ENCODE measurements around the gene POLR3A. TPM values are rescaled to one million over a fixed set of nuclear protein-coding genes. Genes with fewer than 3 reads are reported as not detected.

Gene POLR3A
- polyA plus RNA-seq, 1 donor from 2014 or later: 15.6 TPM

DNA sequence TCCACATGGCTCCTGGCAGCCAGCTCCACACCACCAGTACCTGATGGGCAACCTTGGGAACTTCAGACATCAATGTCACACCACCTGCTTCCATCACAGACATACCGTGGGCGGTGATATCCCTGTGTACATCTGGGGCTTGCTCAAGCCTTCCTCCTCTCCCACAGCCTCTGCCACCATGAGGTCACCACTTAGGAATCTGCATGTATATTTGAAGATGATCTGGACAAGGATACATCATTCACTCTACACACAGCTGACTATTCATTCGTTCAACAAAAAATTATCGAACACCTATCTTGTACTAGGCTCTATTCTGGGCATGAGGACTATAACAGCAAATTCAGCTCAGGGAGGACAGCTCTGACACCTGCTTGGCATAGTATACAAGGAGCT is 109.6 kb downstream of the POLR3A start:
- no peaks in the 10 kb centered on the region for H3F3A ChIP-seq (ENCODE audit: insufficient read depth, low read length, poor library complexity, severe bottlenecking)
- no peak overlapping the region for H3K27ac ChIP-seq (ENCODE audit: low read length)
- H3K4me2 ChIP-seq (ENCODE audit: low read length): no peak overlapping the region
- peaks cover 93% of the 10 kb centered on the region for H3K79me2 ChIP-seq (replicated peaks; ENCODE audit: insufficient read depth, low read length)
- no peak overlapping the region for H2AFZ ChIP-seq (ENCODE audit: low read depth, low read length)
- H3K36me3 ChIP-seq (ENCODE audit: insufficient read depth, low read length): no peaks in the 10 kb centered on the region
- H3K27me3 ChIP-seq (ENCODE audit: insufficient read depth, low read depth, low read length): no peaks in the 10 kb centered on the region
- H3K4me3 ChIP-seq (ENCODE audit: low read length): no peak overlapping the region
- no peak overlapping the region for H3K9ac ChIP-seq (ENCODE audit: low read length)
- TF ChIP-seq TAF1 (IDR thresholded peaks at IDR 0.05; ENCODE audit: low read depth): no peak
- TF ChIP-seq POLR2AphosphoS5 (IDR thresholded peaks at IDR 0.05): no peak
- no peak for TF ChIP-seq MXI1 (conservative IDR thresholded peaks at IDR 0.05; ENCODE audit: poor library complexity, severe bottlenecking)
- TF ChIP-seq EZH2 (IDR thresholded peaks at IDR 0.05; ENCODE audit: borderline replicate concordance, insufficient read depth, low read length, poor library complexity, severe bottlenecking): no peak
- TF ChIP-seq EP300 (conservative IDR thresholded peaks at IDR 0.05; ENCODE audit: poor library complexity, severe bottlenecking): no peak
- no peak for TF ChIP-seq RAD21 (conservative IDR thresholded peaks at IDR 0.05)
- TF ChIP-seq, protein P1, sequence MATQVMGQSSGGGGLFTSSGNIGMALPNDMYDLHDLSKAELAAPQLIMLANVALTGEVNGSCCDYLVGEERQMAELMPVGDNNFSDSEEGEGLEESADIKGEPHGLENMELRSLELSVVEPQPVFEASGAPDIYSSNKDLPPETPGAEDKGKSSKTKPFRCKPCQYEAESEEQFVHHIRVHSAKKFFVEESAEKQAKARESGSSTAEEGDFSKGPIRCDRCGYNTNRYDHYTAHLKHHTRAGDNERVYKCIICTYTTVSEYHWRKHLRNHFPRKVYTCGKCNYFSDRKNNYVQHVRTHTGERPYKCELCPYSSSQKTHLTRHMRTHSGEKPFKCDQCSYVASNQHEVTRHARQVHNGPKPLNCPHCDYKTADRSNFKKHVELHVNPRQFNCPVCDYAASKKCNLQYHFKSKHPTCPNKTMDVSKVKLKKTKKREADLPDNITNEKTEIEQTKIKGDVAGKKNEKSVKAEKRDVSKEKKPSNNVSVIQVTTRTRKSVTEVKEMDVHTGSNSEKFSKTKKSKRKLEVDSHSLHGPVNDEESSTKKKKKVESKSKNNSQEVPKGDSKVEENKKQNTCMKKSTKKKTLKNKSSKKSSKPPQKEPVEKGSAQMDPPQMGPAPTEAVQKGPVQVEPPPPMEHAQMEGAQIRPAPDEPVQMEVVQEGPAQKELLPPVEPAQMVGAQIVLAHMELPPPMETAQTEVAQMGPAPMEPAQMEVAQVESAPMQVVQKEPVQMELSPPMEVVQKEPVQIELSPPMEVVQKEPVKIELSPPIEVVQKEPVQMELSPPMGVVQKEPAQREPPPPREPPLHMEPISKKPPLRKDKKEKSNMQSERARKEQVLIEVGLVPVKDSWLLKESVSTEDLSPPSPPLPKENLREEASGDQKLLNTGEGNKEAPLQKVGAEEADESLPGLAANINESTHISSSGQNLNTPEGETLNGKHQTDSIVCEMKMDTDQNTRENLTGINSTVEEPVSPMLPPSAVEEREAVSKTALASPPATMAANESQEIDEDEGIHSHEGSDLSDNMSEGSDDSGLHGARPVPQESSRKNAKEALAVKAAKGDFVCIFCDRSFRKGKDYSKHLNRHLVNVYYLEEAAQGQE (IDR thresholded peaks at IDR 0.05; ENCODE audit: borderline replicate concordance): no peak
- TF ChIP-seq CTCF (IDR thresholded peaks at IDR 0.05; ENCODE audit: poor library complexity, severe bottlenecking): no peak
- TF ChIP-seq SMC3 (conservative IDR thresholded peaks at IDR 0.05; ENCODE audit: poor library complexity): no peak
- no peaks in the 10 kb centered on the region for H3K9me3 ChIP-seq (ENCODE audit: low read length)
- H4K20me1 ChIP-seq (ENCODE audit: insufficient read depth): no peaks in the 10 kb centered on the region
- no peaks in the 10 kb centered on the region for H3K9me2 ChIP-seq (ENCODE audit: insufficient read depth, low read length)

Small RNAs within 50 kb of the gene (small RNA-seq; reads per million reads assigned to genes)
- gene RF00017: 0 reads per million in 3 experiments

Other genes with a start within 250 kb of the POLR3A start
- gene DLG5, start 102.8 kb downstream of the POLR3A start, polyA plus RNA-seq: 72.9 and 84.0 TPM in 2 replicates
- gene RPS24, start 4.3 kb upstream of the POLR3A start, polyA plus RNA-seq: 2,402 and 2,734 TPM in 2 replicates

Data from neural cell (in vitro differentiated cells).